Esophagus muscularis mucosa (tissue), 4 donors: ENCODE results near the gene MTMR12. TPM values are rescaled to one million over a fixed set of nuclear protein-coding genes. Genes with fewer than 3 reads are reported as not detected.
"Not testable (repeated sequence)": the region's sequence is repeated elsewhere in the genome, so short reads cannot be mapped to it uniquely, and the experiment has no call there.

Experiments
- DNase-seq: peaks from one replicate; pipeline ENCODE4 v3.0.0-alpha.2; 2017; ENCODE audit errors: extremely low spot score
- H3K27ac ChIP-seq, 4 donors: fragments of 200-600 bp; sonication (generic); replicated peaks in 1 of 4; 1 replicate in 3 of 4; 2 replicates in 1 of 4; pipeline ENCODE4 v1.5.1; 2016 to 2019; ENCODE audit warnings: mild to moderate bottlenecking in 1 of 4
- H3K27me3 ChIP-seq, 4 donors: fragments of 200-600 bp; sonication (generic); one replicate each; pipeline versions ENCODE4 v1.5.1 to v1.6.0; 2016 to 2019
- H3K36me3 ChIP-seq, 4 donors: fragments of 200-600 bp; sonication (generic); one replicate each; pipeline ENCODE4 v1.5.1; 2016 to 2019
- H3K4me1 ChIP-seq, 4 donors: fragments of 200-600 bp; sonication (generic); one replicate each; pipeline ENCODE4 v1.5.1; 2016 to 2019
- H3K4me3 ChIP-seq, 4 donors: fragments of 200-600 bp; sonication (generic); 1 replicate in 2 of 4; 2 replicates in 2 of 4; pipeline ENCODE4 v1.5.1; 2016 to 2019; ENCODE audit warnings: mild to moderate bottlenecking in 4 of 4, moderate library complexity in 1 of 4
- H3K9me3 ChIP-seq, 4 donors: fragments of 200-600 bp; sonication (generic); 1 replicate in 3 of 4; 2 replicates in 1 of 4; pipeline ENCODE4 v1.5.1; 2016 to 2019
- EP300 ChIP-seq: sonication (generic); formaldehyde crosslinking; IDR thresholded peaks from one replicate; pipeline ENCODE4 v1.6.1; 2017; ENCODE audit warnings: antibody characterized with exemption
- POLR2A ChIP-seq: fragments of 450-650 bp; IDR thresholded peaks from one replicate; pipeline ENCODE4 v1.6.1; 2017; ENCODE audit warnings: antibody characterized with exemption, moderate library complexity, mild to moderate bottlenecking, low read depth
- POLR2AphosphoS5 ChIP-seq, 2 donors: sonication (generic); formaldehyde crosslinking; IDR thresholded peaks; one replicate each; pipeline ENCODE4 v1.6.1; 2017; ENCODE audit warnings: antibody characterized with exemption in 2 of 2
- WGBS: methylation state at CpG from one replicate; pipeline ENCODE4 v1.1.5; 2018; 5-methylcytosine and 5-hydroxymethylcytosine counted together
- intact Hi-C: fragments of 100-400 bp; cut with DNase I; formaldehyde crosslinking; loops from one replicate; pipeline ENCODE4 v1.15.1; 2023
- total RNA-seq, 4 donors: library from RNA; depleted of rRNA; stranded (reverse); fragments of >200 nt; gene quantifications; one replicate each; pipeline versions ENCODE4 v1.1.0 to v1.2.1, GENCODE V29; 2016
- TF ChIP-seq, protein P1 (sequence below), 3 experiments: fragments of 200-600 bp in 2 of 3; fragments of 450-650 bp in 1 of 3; sonication (generic) in 2 of 3; IDR thresholded peaks; one replicate each; pipeline ENCODE4 v1.5.1; 2017 to 2019; ENCODE audit warnings: antibody characterized with exemption in 3 of 3, mild to moderate bottlenecking in 2 of 3, moderate library complexity in 1 of 3

MTMR12 gene
- total RNA-seq, 4 donors from 2014 or later, result 49.9 to 94.0 (median 63.8) TPM

DNA sequence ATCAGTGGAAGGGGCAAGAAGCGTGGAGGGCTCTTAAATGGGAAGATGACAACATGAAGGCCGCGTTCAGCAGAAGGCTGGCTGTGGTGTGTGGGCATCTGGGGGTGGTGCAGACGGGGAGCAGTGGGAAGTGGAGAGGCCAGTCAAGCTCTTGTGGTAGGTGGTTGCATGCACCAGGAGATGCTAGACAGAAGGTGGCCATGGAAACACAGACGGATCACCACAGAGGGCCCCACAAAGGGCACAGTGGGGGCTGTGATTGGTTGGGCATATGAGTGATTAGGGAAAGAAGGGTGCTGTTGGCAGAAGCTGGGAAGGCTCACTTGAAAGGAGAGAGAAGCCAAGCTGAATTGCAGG, 14.7 kb downstream of the MTMR12 start:
- no peaks in the 10 kb centered on the region for H3K27me3 ChIP-seq
- intact Hi-C loops, result no loop called here
- peaks cover 0 to 42% (median 5%) of the 10 kb centered on the region in 4 donors for H3K36me3 ChIP-seq
- H3K4me3 ChIP-seq, result no peak overlapping the region
- TF ChIP-seq, protein P1, sequence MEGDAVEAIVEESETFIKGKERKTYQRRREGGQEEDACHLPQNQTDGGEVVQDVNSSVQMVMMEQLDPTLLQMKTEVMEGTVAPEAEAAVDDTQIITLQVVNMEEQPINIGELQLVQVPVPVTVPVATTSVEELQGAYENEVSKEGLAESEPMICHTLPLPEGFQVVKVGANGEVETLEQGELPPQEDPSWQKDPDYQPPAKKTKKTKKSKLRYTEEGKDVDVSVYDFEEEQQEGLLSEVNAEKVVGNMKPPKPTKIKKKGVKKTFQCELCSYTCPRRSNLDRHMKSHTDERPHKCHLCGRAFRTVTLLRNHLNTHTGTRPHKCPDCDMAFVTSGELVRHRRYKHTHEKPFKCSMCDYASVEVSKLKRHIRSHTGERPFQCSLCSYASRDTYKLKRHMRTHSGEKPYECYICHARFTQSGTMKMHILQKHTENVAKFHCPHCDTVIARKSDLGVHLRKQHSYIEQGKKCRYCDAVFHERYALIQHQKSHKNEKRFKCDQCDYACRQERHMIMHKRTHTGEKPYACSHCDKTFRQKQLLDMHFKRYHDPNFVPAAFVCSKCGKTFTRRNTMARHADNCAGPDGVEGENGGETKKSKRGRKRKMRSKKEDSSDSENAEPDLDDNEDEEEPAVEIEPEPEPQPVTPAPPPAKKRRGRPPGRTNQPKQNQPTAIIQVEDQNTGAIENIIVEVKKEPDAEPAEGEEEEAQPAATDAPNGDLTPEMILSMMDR (IDR thresholded peaks at IDR 0.05), result no peak
- TF ChIP-seq EP300 (no peak), POLR2AphosphoS5 (IDR thresholded peaks at IDR 0.05) (no peak), POLR2A (no peak)
- no peak for DNase-seq
- peaks cover 35 to 66% (median 49%) of the 10 kb centered on the region in 4 donors for H3K4me1 ChIP-seq
- H3K9me3 ChIP-seq, result no peaks in the 10 kb centered on the region
- 78% methylated on average over 5 of the region's 5 CpGs for WGBS
- H3K27ac ChIP-seq, result no peak overlapping the region

DNA sequence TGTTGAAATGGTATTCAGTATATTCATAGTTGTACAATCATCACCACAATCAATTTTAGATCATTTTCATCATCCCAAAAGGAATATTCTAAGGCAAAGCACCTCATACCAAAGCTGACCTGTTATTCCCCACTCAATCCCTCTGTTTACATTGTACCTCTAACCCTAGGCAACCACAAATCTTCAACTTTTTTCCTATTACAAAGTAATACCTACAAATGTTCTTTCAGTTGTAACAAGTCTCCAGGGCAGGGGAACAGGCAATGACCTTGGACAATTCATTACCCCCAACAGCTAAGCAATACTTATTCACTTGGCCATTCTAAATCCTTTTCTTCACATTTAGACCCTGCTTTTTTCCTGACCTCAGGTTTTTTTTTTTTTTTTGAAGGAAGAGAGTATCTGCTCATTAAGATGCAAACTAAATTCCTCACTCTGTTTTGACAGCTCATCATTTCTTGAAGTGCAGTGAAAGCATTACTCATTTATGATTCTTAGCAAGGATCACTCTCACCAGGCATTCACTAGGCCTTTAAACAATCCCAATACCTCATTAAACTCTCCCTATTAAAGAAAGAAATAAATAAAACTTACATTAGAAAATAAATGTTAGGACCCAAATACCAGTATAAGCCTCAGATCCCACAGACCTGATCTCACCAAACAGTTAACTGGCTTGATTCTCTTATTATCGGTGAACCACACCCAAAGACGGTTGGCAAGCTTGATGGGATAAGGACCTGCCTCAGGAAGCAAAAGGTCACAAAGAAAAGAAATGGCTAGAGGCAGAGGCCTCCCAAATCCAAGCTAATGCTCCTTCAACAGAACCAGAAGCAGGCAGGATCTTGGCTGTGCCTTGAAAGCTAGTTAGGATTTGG, 15.3 kb downstream of the MTMR12 start:
- no peak overlapping the region for H3K4me3 ChIP-seq
- H3K4me1 ChIP-seq, result peaks cover 30 to 60% (median 43%) of the 10 kb centered on the region in 4 donors
- no peaks in the 10 kb centered on the region for H3K27me3 ChIP-seq
- 68% methylated on average over 2 of the region's 2 CpGs for WGBS
- DNase-seq, result no peak
- intact Hi-C loops, result no loop called here
- TF ChIP-seq, protein P1 (IDR thresholded peaks at IDR 0.05), result no peak
- no peak for TF ChIP-seq EP300
- TF ChIP-seq POLR2A, result no peak
- TF ChIP-seq POLR2AphosphoS5 (IDR thresholded peaks at IDR 0.05), result no peak
- no peak overlapping the region for H3K27ac ChIP-seq
- H3K9me3 ChIP-seq, result no peaks in the 10 kb centered on the region
- H3K36me3 ChIP-seq, result peaks cover 0 to 43% (median 5%) of the 10 kb centered on the region in 4 donors

DNA sequence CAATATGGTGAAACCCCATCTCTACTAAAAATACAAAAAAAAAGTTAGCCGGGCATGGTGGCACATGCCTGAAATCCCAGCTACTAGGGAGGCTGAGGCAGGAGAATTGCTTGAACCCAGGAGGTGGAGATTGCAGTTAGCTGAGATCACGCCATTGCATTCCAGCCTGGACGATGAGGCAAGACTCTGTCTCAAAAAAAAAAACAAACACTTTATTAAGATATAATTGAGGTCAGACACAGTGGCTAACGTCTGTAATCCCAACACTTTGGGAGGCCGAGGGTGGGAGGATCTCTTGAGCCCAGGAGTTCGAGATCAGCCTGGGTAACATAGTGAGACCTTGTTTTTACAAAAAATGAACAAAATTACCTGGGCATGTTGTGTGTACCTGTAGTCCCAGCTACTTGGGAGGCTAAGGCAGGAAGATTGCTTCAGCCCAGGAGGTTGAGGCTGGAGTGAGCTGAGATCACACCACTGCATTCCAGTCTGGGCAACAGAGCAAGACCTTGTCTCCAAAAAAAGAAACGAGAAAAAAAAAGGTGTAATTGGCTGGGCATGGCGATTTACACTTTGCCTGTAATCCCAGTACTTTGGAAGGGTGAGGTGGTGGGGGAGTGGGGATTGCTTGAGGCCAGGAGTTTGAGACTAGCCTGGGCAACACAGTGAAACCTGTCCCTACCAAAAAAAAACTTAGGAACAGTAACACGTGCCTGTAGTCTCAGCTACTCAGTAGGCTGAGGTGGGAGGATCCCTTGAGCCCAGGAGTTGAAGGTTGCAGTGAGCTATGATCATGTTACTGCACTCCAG, 16.6 kb downstream of the MTMR12 start:
- Histone ChIP-seq H3K36me3 (peaks cover 0 to 53% (median 7%) of the 10 kb centered on the region in 4 donors), H3K4me1 (peaks cover 28 to 48% (median 36%) of the 10 kb centered on the region in 4 donors)
- H3K9me3 ChIP-seq, intact Hi-C loops, H3K27me3 ChIP-seq, H3K4me3 ChIP-seq, DNase-seq, H3K27ac ChIP-seq: not testable (repeated sequence)
- WGBS, result 71% methylated on average over 9 of the region's 9 CpGs

DNA sequence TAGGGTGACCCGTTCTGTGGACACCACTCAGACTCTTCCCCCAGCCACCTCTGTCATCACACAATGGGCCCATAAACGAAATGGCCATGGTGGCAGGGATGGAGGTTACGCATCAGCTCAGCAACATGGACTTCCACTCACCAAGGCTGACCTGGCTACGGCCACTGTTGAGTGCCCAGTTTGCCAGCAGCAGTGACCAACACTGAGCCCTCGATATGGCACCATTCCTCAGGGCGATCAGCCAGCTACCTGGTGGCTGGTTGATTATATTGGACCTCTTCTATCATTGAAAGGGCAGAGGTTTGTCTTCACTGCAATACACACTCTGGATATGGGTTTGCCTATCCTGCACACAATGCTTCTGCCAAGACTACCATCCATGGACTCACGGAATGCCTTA, 21.1 kb downstream of the MTMR12 start:
- 89% methylated on average over 4 of the region's 7 CpGs for WGBS
- H3K4me1 ChIP-seq, result peaks cover 11 to 20% (median 18%) of the 10 kb centered on the region in 4 donors
- H3K27ac ChIP-seq, result no peak overlapping the region
- DNase-seq, result no peak
- H3K36me3 ChIP-seq, result peaks cover 0 to 48% (median 7%) of the 10 kb centered on the region in 4 donors
- no peaks in the 10 kb centered on the region for H3K27me3 ChIP-seq
- no peaks in the 10 kb centered on the region for H3K9me3 ChIP-seq
- intact Hi-C loops, result no loop called here
- TF ChIP-seq POLR2A (no peak), EP300 (no peak)
- TF ChIP-seq, protein P1 (IDR thresholded peaks at IDR 0.05), result no peak
- no peak overlapping the region for H3K4me3 ChIP-seq

DNA sequence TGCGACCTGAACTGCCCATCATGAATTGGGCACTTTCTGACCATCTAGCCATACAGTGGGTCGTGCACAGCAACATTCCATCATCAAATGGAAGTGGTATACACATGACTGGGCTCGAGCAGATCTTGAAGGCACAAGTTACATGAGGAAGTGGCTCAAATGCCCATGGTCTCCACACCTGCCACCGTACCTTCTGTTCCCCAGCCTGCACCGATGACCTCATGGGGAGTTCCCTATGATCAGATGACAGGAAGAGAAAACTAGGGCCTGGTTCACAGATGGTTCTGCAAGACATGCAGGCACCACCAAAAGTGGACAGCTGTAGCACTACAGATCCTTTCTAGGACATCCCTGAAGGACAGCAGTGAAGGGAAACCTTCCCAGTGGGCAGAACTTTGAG, 21.8 kb downstream of the MTMR12 start:
- Histone ChIP-seq H3K27ac (no peak overlapping the region), H3K4me3 (no peak overlapping the region), H3K9me3 (no peaks in the 10 kb centered on the region), H3K4me1 (peaks cover 4 to 13% (median 12%) of the 10 kb centered on the region in 4 donors), H3K36me3 (peaks cover 0 to 42% (median 7%) of the 10 kb centered on the region in 4 donors), H3K27me3 (no peaks in the 10 kb centered on the region)
- intact Hi-C loops, result no loop called here
- DNase-seq, result no peak
- TF ChIP-seq, protein P1 (IDR thresholded peaks at IDR 0.05), result no peak
- TF ChIP-seq POLR2A (no peak), POLR2AphosphoS5 (IDR thresholded peaks at IDR 0.05) (no peak), EP300 (no peak)
- WGBS, result 100% methylated on average over 5 of the region's 5 CpGs

DNA sequence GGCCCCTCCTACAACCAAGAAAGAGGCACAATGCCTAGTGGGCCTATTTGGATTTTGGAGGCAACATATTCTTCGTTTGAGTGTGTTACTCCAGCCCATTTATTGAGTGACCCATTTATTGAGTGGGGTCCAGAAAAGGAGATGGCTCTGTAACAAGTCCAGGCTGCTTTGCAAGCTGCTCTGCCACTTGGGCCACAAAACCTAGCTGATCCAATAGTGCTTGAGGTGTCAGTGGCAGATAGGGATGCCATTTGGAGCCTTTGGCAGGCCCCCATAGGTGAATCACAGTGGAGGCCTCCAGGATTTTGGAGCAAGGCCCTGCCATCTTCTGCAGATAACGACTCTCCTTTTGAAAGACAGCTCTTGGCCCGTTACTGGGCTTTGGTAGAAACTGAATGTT, 22.2 kb downstream of the MTMR12 start:
- H3K9me3 ChIP-seq, DNase-seq, intact Hi-C loops, H3K4me3 ChIP-seq, H3K27ac ChIP-seq, H3K27me3 ChIP-seq: not testable (repeated sequence)
- WGBS, result 91% methylated on average over 3 of the region's 3 CpGs
- H3K4me1 ChIP-seq, result peaks cover 0 to 11% (median 9%) of the 10 kb centered on the region in 4 donors
- H3K36me3 ChIP-seq, result peaks cover 0 to 39% (median 5%) of the 10 kb centered on the region in 4 donors

DNA sequence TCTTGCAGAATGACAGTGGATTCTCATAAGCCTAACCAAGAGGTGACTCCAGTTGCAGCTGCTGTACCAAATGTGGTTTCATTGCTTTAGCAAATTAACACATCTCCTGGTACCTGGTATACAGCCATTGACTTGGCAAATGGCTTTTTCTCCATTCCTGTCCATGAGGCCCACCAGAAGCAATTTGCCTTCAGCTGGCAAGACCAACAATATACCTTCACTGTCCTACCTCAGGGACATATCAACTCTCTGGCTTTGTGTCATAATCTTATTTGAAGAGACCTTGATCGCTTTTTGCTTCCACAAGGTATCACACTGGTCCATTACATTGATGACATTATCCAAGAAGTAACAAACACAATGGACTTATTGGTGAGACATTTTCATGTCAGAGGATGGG, 22.8 kb downstream of the MTMR12 start:
- DNase-seq, H3K27ac ChIP-seq, H3K9me3 ChIP-seq, H3K27me3 ChIP-seq, intact Hi-C loops, H3K4me3 ChIP-seq: not testable (repeated sequence)
- Histone ChIP-seq H3K36me3 (peaks cover 0 to 35% (median 5%) of the 10 kb centered on the region in 4 donors), H3K4me1 (peaks cover 0 to 11% (median 7%) of the 10 kb centered on the region in 4 donors)
- WGBS, result 87% methylated on average over 1 of the region's 1 CpG
